HG03439 (cell line): ENCODE results near the gene PMFBP1.

Experiments used
- ATAC-seq: cut with Tn5 transposase; IDR thresholded peaks from one replicate; pipeline ENCODE4 v1.9.1; 2021; ENCODE audit warnings: mild to moderate bottlenecking, moderate library complexity; ENCODE audit not compliant: unreplicated experiment

The PMFBP1 gene

GRCh38 chr16:72131036-72131435, 40.9 kb downstream of the PMFBP1 start:
- no peak for ATAC-seq

GRCh38 chr16:72129976-72130656, 41.8 kb downstream of the PMFBP1 start:
- no peak for ATAC-seq

- no peak for ATAC-seq
Measured at GRCh38 chr16:72128701-72129100, 43.3 kb downstream of the PMFBP1 start.

- ATAC-seq = no peak
Measured at GRCh38 chr16:72126429-72126765, 45.6 kb downstream of the PMFBP1 start.

- no peak for ATAC-seq
Measured at GRCh38 chr16:72125635-72126428, 46.1 kb downstream of the PMFBP1 start.

- no peak for ATAC-seq
Measured at GRCh38 chr16:72124761-72125634, 47.0 kb downstream of the PMFBP1 start.

GRCh38 chr16:72124148-72124547, 47.8 kb downstream of the PMFBP1 start:
- ATAC-seq = no peak

- ATAC-seq = no peak
Measured at GRCh38 chr16:72123426-72123825, 48.5 kb downstream of the PMFBP1 start.

- ATAC-seq = no peak
Measured at GRCh38 chr16:72122916-72123315, 49.0 kb downstream of the PMFBP1 start.

GRCh38 chr16:72122308-72122707, 49.6 kb downstream of the PMFBP1 start:
- ATAC-seq = no peak

GRCh38 chr16:72120026-72120425, 51.9 kb downstream of the PMFBP1 start:
- no peak for ATAC-seq

- no peak for ATAC-seq
Measured at GRCh38 chr16:72113616-72113945, 58.4 kb downstream of the PMFBP1 start.

GRCh38 chr16:72112906-72113615, 58.9 kb downstream of the PMFBP1 start:
- no peak for ATAC-seq

GRCh38 chr16:72112452-72112792, 59.5 kb downstream of the PMFBP1 start:
- ATAC-seq = no peak

- ATAC-seq = no peak
Measured at GRCh38 chr16:72111657-72112451, 60.1 kb downstream of the PMFBP1 start.

- no peak for ATAC-seq
Measured at GRCh38 chr16:72110662-72111615, 61.0 kb downstream of the PMFBP1 start.

GRCh38 chr16:72109966-72110530, 61.9 kb downstream of the PMFBP1 start:
- ATAC-seq = no peak

- ATAC-seq = no peak
Measured at GRCh38 chr16:72109300-72109699, 62.7 kb downstream of the PMFBP1 start.
